Amniotic epithelial cell (primary cell): ENCODE data around the gene KLF3.

ENCODE experiments used
- DNase-seq: peaks from one replicate; pipeline ENCODE4 v3.0.0-alpha.2; 2010; ENCODE audit warnings: low read depth

Gene KLF3

DNA sequence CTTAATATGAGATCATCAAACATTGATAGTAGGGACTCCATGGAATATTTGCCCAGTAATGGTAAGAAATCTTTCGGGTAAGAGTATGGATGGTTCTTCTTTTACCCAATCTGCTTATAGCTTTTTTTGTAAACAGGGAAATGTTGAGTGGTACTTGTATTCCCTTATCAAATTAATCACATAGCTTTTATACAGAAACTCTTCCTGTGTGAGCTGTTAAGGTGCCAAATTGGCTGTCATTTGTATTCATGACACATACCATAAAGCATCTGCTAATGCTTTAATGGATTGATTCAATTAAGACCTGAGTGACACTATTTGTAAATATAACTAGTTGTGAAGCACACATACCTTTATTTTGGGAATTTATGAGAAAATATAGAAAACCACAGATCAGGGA is 34.2 kb downstream of the KLF3 start:
- DNase-seq: no peak

DNA sequence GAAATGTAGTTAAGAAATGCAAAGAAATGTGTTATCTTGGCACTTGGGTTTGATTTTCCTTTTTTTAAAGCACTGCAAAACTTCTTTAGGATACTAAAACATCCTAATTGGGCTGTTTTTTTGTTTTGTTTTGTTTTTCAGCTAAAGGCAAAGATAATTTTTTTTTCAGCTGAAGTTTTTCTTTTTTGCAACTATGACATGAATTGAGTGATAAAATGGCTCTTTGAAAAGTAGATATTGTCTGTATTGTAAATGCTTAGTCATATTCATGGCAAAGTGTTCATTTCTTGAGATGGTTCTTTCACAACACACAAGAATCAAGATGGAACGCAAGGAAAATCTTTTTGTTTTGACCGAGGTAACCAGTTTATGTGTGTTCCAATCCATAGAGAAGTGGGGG is 35.1 kb downstream of the KLF3 start:
- no peak for DNase-seq

- no peak for DNase-seq
Measured at GRCh38 chr4:38703635-38704034, 39.6 kb downstream of the KLF3 start.

DNA sequence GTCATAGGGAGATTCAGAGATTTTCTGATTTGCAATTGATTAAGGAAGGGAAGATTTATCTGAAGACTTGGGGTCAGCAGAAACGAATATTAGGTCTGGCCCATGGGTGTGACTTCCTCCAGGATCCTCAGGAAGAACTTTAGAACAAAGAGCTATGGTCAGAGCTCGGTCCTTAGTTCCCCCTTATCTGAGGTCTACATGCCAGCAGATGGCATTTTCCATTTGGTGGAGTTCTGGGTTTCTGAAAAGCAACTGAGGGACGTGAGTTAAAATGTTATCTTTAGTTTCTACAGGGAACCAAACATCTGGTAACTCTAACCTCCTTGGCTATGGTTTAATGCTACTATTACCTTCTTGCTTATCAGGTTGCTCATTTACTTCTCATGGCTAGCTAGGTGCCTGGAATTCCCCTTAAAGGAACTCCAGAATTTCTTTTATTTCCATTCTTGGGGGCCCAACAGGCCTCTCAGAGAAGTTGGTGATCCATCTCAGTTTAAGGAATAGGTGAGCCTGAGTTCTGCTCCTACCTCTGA is 40.7 kb downstream of the KLF3 start:
- no peak for DNase-seq

GRCh38 chr4:38706301-38706700 is 42.3 kb downstream of the KLF3 start:
- DNase-seq: no peak

GRCh38 chr4:38710053-38710452 is 46.1 kb downstream of the KLF3 start:
- no peak for DNase-seq

DNA sequence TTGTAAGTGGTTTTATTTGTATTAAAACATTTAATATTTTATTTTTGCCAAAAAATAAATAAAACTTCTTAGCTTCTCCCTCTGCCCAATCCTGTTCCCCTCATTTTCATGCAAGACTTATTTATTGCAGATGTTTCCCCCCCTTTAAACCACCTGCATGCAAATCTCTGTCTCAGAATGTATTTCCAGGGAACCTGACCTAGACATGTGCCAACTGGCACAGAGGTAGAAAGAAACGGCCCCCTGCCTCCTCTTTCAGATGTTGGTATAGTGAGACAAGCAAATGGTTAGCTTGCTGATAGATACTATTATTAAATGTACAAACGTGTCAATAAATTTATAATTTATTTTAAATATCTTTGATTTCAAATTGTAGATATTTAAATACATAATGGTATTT is 47.1 kb downstream of the KLF3 start:
- DNase-seq: no peak

DNA sequence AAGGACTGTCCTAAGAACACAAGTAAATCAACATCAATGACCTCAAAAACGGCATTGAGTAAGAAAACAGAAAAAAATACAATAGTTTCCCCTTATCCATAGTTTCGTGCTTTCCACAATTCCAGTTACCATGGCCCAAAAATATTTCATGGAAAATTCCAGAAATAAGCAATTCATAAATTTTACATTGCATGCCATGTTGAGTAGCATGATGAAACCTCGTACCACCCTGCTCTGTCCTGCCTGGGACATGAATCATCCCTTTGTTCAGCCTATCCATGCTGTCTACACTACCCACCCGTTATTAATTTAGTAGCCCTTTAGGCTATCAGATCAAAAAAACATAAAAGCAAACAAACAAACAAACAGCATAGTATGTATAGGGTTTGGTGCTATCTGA is 51.1 kb downstream of the KLF3 start:
- peak; percentile 47 for DNase-seq

DNA sequence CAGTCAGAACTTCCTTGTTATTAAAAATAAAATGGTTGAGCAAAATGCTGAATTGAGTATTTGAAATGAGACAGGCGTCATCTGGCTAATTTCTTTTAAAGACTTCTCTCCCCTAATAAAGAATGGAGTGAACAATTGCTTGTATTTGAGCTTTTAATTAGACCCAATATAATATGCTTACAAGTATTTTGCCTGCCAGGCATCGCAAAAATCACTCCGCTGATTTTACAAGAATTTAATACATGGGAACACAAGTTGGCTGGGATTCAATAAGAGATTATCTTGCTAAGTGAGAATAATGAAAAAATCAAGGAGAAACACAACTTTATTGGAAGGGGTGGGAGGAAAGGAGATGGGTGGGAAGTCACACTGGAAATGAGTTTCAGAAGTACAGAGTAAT is 52.3 kb downstream of the KLF3 start:
- DNase-seq: no peak

DNA sequence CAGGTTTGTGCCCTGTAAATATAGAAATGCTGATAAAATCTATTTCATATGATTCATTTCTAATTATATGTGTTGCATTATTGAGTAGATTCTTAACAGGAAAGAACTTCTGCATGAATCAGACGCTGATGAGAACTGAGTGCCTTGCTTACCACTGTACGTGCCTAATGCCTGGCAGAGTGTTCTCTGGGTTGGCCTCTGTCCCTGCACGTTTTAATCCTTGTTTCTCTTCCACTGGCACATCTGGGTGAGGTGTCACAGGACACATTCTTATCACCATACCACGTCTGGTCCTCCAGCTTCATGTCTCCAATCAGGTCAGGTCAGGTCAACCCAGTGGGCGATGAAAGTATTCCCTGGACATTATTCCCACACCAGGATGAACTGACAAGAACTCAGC is 53.6 kb downstream of the KLF3 start:
- no peak for DNase-seq

- DNase-seq: no peak
Measured at GRCh38 chr4:38723114-38723513, 59.1 kb downstream of the KLF3 start.

DNA sequence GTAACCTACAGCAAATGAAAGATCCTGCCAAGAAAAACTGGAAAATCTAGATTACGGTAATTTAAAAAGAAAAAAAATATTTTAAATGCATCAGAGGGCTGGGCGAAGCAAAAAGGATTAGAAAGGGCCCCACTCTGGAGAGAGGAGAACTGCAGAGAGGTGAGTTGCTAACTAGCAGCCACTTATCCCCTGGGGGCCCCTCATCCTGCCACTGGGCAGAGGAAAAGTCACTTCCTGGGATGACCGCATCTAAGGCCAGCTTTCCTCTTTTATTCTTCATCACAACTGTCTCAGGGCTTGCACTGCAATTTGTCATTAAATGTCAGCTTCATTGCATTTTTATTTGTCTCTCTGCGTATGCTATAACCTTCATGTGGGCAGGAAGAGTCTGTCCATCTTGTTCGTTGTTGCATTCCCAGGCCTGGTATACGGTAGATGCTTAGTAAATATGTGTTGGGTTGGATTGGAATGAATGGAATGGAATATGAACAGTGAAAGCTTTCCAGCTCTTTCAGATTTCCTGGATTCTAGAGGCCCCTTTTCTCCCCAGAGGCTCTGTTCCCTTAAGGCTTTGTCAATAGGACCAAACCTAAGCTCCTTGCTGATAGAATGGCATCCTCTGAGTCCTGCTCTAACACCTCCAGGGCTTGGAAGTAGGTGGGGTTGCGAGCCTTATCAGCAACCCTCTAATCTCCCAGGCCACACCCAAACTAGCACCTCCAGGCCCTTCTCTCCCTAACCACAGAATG is 59.9 kb downstream of the KLF3 start:
- peak; percentile 50 for DNase-seq

GRCh38 chr4:38724475-38724808 is 60.4 kb downstream of the KLF3 start:
- no peak for DNase-seq

GRCh38 chr4:38728631-38729141 is 64.7 kb downstream of the KLF3 start:
- no peak for DNase-seq

- no peak for DNase-seq
Measured at GRCh38 chr4:38730493-38730829, 66.5 kb downstream of the KLF3 start.

DNA sequence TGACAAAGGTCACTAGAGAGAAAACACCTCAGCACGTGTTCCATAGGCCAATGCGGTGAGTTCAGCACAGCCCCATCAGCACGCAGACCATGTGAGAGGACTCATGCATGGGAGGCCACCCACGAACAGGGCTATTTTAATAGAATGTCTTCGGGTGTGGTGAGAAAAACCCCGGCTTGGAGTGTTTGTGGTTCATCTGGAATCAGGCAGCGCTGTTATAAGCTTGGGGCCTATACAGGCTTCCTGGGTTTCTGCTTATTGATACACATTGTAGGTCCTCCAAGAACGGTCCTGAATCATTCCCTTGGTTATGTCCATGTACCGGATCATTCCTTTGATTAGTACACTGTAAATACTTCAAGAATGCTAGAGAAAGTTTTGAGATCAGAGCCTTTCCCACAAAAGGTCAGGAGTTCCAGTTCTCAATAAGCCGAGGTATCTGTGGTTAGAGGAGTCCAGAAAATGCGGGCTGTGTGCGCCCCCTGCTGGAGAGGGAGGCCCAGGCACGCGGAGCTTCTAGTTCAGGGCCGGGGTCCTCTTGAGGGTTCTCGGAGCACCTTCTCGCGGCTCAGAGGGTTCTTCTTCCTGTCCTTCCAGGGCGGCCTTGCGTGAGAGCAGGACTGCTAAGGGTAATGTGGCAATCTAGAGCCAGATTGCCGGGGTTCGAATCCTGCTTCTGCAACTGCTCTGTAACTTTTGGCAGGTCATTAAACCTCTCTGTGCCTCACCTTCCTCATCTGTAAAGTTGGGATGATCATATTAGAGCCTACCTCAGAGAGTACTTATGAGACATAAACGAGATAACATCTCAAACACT is 67.0 kb downstream of the KLF3 start:
- peak; percentile 81 for DNase-seq

GRCh38 chr4:38733663-38734062 is 69.7 kb downstream of the KLF3 start:
- DNase-seq: no peak

DNA sequence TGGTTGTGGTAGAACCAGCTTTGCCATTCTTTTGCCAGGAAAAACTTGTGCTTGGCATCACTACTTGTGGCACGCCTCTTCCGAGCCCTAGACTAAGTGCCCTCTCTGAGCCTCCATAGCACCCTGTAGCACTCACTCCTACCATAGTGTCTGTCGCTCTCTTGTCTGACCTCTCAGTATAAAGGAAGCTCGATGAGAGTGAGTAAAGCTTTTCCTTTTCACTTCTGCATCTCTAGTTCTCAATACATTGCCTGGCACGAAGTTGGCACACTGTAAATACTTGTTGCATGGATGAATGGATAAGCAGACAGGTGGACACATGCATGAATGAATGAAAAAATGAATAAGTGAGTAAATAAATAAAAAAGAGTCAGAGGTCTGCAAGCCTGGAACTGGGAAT is 70.4 kb downstream of the KLF3 start:
- DNase-seq: no peak

- no peak for DNase-seq
Measured at GRCh38 chr4:38734911-38735310, 70.9 kb downstream of the KLF3 start.

DNA sequence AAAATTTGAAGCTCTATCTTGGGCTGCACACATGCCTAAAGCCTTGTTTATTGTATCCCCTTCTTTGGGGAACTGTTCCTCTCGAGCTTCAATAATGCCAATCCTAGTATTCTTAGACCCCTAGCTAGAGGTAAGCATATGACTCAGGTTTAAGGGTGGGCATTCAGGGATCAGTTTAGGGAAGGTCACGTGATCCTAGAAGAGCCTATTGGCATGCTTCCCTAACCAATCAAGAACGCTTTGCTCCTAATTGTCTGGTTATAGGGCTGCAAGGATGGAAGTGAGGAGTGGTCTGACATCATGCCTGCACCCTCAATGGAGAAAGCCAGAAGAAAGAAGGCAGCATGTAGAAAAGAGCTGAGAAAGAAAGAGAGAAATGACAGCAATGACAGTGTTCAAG is 71.9 kb downstream of the KLF3 start:
- no peak for DNase-seq

DNA sequence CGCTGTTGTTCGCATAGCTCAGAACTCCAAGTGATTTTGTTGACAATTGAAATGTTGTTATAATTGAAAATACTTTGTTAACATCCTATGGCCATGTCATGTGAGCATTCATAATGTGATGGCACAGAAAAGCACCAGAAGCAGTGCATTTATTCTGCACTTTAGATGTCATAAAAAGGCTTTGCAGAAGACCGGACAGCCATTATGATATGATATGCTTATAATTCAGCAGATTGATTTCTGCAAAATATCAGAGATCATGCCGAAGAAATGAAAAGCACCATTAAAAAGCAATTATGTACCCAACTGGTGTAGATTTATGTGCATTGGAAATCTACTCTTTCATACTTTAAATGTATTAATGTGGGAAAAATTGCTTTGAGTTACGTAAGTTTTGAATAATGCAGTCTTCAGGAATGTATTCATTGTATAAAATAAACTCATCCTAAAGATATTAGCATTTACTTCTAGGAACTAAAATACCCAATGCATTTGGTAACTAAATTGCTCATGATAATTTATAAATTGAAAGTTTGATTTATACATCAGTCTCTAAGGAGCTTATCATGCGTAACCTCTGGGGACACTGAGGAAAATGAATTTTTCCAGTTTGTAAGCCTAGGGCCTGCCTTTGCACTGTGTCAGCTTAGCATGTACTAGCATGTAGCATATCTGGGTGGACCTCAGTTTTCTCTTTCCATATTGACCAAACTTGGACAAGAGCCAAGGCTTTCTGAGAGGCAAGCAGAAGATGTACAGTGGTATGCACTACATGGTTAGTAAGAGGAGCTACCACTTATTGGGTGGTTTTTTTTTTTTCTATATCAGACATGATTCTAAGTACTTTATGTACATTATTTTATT is 75.2 kb downstream of the KLF3 start:
- DNase-seq: no peak

- DNase-seq: no peak
Measured at GRCh38 chr4:38740303-38740702, 76.3 kb downstream of the KLF3 start.
